ENCODE measurements around the gene KRTAP5-5. TPM values are rescaled to one million over a fixed set of nuclear protein-coding genes. Genes with fewer than 3 reads are reported as not detected.

KRTAP5-5 gene
- total and polyA plus RNA-seq, 2 of the 8 experiments (the other 6 are each of a cell fraction or from before 2014, with no cell fraction given), result 0.09 TPM; not detected in 1

- POLR2A ChIA-PET (ENCODE audit: partially characterized antibody), result no interaction called here
- no peaks in the 10 kb centered on the region for H3K79me1 ChIP-seq (ENCODE audit: low read depth, low read length)
- WGBS, 2 experiments (ENCODE audit: extremely low coverage in 1 of 2, insufficient coverage in 1 of 2, insufficient read length in 1 of 2, insufficient replicate concordance in 2 of 2, low coverage in 1 of 2, low lambda C conversion rate in 2 of 2, missing lambda C conversion rate in 1 of 2), result 85% methylated on average over 7 of the region's 7 CpGs; no CpG with 5 or more reads in 1 of the 2 experiments
- no peak overlapping the region for H3K4ac ChIP-seq (replicated peaks; ENCODE audit: insufficient read length, low read depth, low read length)
- H2AK5ac ChIP-seq (ENCODE audit: low read depth, low read length), result no peak overlapping the region
- H3K23ac ChIP-seq (ENCODE audit: insufficient read length), result no peak overlapping the region
- H4K8ac ChIP-seq (ENCODE audit: extremely low read depth, insufficient read depth, low read length), result no peak overlapping the region
- no peak overlapping the region for H3K18ac ChIP-seq (ENCODE audit: extremely low read depth, low read length)
- H3K9ac ChIP-seq (replicated peaks in 1 of 4; ENCODE audit: extremely low read depth in 1 of 4, low read depth in 3 of 4, low read length in 3 of 4), result no peak overlapping the region
- H2BK120ac ChIP-seq (replicated peaks; ENCODE audit: low read depth, low read length), result no peak overlapping the region
- H3K79me2 ChIP-seq (ENCODE audit: control insufficient read depth in 1 of 2, insufficient read depth in 2 of 2, low read length in 2 of 2), result no peaks in the 10 kb centered on the region
- CTCF ChIA-PET (ENCODE audit: partially characterized antibody), result interaction anchor here (0.9 to 4.3 kb wide), 5 partner anchors 18 to 457 kb away, joined by 3 to 21 read pairs (median 3); partner anchors contain the start of gene SYT8
- no peaks in the 10 kb centered on the region; a peak in 1 of 7 replicates for H3K4me1 ChIP-seq (replicated peaks in 1 of 4; ENCODE audit: control insufficient read depth in 3 of 4, insufficient read depth in 4 of 4, low read length in 3 of 4)
- no peak overlapping the region for H3K14ac ChIP-seq (ENCODE audit: insufficient read length)
- no peak overlapping the region for H3K27ac ChIP-seq (ENCODE audit: low read depth, low read length)
- DNase-seq (ENCODE audit: low read depth in 1 of 2, low spot score in 2 of 2) (no peak), FAIRE-seq (no peak)
- no peak overlapping the region for H2BK20ac ChIP-seq (ENCODE audit: low read length)
- H2AFZ ChIP-seq (ENCODE audit: low read length), result no peak overlapping the region
- no peaks in the 10 kb centered on the region; a peak in 1 of 7 replicates for H3K27me3 ChIP-seq (replicated peaks in 1 of 4; ENCODE audit: control insufficient read depth in 3 of 4, extremely low read depth in 1 of 4, insufficient read depth in 3 of 4, low read length in 3 of 4)
- H2BK12ac ChIP-seq (ENCODE audit: low read depth, low read length), result no peak overlapping the region
- no peak overlapping the region for H3K56ac ChIP-seq (replicated peaks; ENCODE audit: insufficient read length, low read depth, low read length)
- H2BK15ac ChIP-seq (ENCODE audit: low read length), result no peak overlapping the region
- no peak overlapping the region for H2BK5ac ChIP-seq (ENCODE audit: low read depth, low read length)
- H3K4me3 ChIP-seq (ENCODE audit: extremely low read depth in 1 of 4, insufficient read depth in 2 of 4, low read depth in 3 of 4, low read length in 4 of 4), result no peak overlapping the region
- H4K20me1 ChIP-seq (replicated peaks in 1 of 2; ENCODE audit: control insufficient read depth in 1 of 2, insufficient read depth in 2 of 2, low read length in 2 of 2), result no peaks in the 10 kb centered on the region
- no peaks in the 10 kb centered on the region for H3K23me2 ChIP-seq (ENCODE audit: low read depth, low read length)
- H3K4me2 ChIP-seq (ENCODE audit: insufficient read depth in 1 of 2, low read depth in 2 of 2, low read length in 2 of 2), result no peak overlapping the region
- no peak overlapping the region for H4K5ac ChIP-seq (ENCODE audit: insufficient read length, low read depth, low read length)
- no peaks in the 10 kb centered on the region for H3K9me3 ChIP-seq (ENCODE audit: insufficient read depth in 2 of 2, low read depth in 1 of 2, low read length in 1 of 2)
- H4K91ac ChIP-seq (replicated peaks; ENCODE audit: insufficient read length, low read length), result no peak overlapping the region
- no peaks in the 10 kb centered on the region for H3K36me3 ChIP-seq (ENCODE audit: control insufficient read depth in 2 of 4, insufficient read depth in 4 of 4, low read length in 3 of 4)
- TF ChIP-seq CBX5 (IDR thresholded peaks at IDR 0.05; ENCODE audit: low read depth, low read length) (no peak), TCF12 (IDR thresholded peaks at IDR 0.05; ENCODE audit: low read depth, low read length) (no peak), CBX8 (IDR thresholded peaks at IDR 0.05; ENCODE audit: borderline replicate concordance, low read depth, low read length) (no peak), CREB1 (IDR thresholded peaks at IDR 0.05) (no peak), USF2 (IDR thresholded peaks at IDR 0.05; ENCODE audit: low read length) (no peak), E2F6 (IDR thresholded peaks at IDR 0.05) (no peak), RAD21 (IDR thresholded peaks at IDR 0.05 in 1 of 2, conservative IDR thresholded peaks at IDR 0.05 in 1 of 2; ENCODE audit: low read depth in 2 of 2, low read length in 2 of 2) (no peak), PHF8 (conservative IDR thresholded peaks at IDR 0.05; ENCODE audit: low read depth, low read length) (no peak), CTCF (IDR thresholded peaks at IDR 0.05; ENCODE audit: control extremely low read depth in 1 of 3, insufficient read depth in 1 of 3, low read depth in 1 of 3, low read length in 3 of 3) (no peak)
These were observed 46.7 kb downstream of the KRTAP5-5 start for GRCh38 chr11:1676229-1676740.
